Neural progenitor cell (in vitro differentiated cells): ENCODE data around the gene WDPCP. TPM values are rescaled to one million over a fixed set of nuclear protein-coding genes. Genes with fewer than 3 reads are reported as not detected.

Experiments used
- DNase-seq: peaks from one replicate; pipeline ENCODE4 v3.0.0-alpha.2; 2016; ENCODE audit warnings: low spot score
- H2AFZ ChIP-seq: fragments of 200-600 bp; sonication (generic); replicated peaks from 2 replicates; pipeline ENCODE4 v1.6.1; 2016; ENCODE audit warnings: antibody characterized with exemption
- H3F3A ChIP-seq: fragments of 200-600 bp; sonication (generic); 2 replicates; pipeline ENCODE4 v1.6.1; 2016; ENCODE audit warnings: antibody characterized with exemption, low read depth
- H3K27ac ChIP-seq: fragments of 200-600 bp; sonication (generic); 2 replicates; pipeline ENCODE4 v1.5.1; 2016; ENCODE audit warnings: mild to moderate bottlenecking
- H3K27me3 ChIP-seq: fragments of 200-600 bp; sonication (generic); 2 replicates; pipeline ENCODE4 v1.6.1; 2016; ENCODE audit warnings: mild to moderate bottlenecking, moderate library complexity
- H3K36me3 ChIP-seq: fragments of 200-600 bp; sonication (generic); 2 replicates; pipeline ENCODE4 v1.5.1; 2016
- H3K4me1 ChIP-seq: fragments of 200-600 bp; sonication (generic); 2 replicates; pipeline ENCODE4 v1.6.1; 2016; ENCODE audit warnings: mixed run types
- H3K4me2 ChIP-seq: fragments of 200-600 bp; sonication (generic); 2 replicates; pipeline ENCODE4 v1.6.1; 2016
- H3K4me3 ChIP-seq: fragments of 200-600 bp; sonication (generic); 2 replicates; pipeline ENCODE4 v1.5.1; 2016
- H3K79me2 ChIP-seq: fragments of 200-600 bp; sonication (generic); 2 replicates; pipeline ENCODE4 v1.6.1; 2016; ENCODE audit warnings: low read depth
- H3K9ac ChIP-seq: fragments of 200-600 bp; sonication (generic); 2 replicates; pipeline ENCODE4 v1.6.1; 2016
- H3K9me3 ChIP-seq: fragments of 200-600 bp; sonication (generic); 2 replicates; pipeline ENCODE4 v1.5.1; 2016; ENCODE audit warnings: low read depth
- H4K20me1 ChIP-seq: fragments of 200-600 bp; sonication (generic); 2 replicates; pipeline ENCODE4 v1.6.1; 2016; ENCODE audit warnings: low read depth
- H3K27ac Mint-ChIP-seq: 3 replicates; pipeline ENCODE4 v1.8.0; 2021; ENCODE audit warnings: mixed read lengths
- H3K27me3 Mint-ChIP-seq: 2 replicates; pipeline ENCODE4 v1.8.0; 2022; ENCODE audit warnings: low read depth, mild to moderate bottlenecking, inconsistent platforms, moderate library complexity, mixed read lengths; ENCODE audit not compliant: insufficient read depth
- H3K36me3 Mint-ChIP-seq: 3 replicates; pipeline ENCODE4 v1.8.0; 2021; ENCODE audit warnings: mixed read lengths
- H3K4me1 Mint-ChIP-seq: 3 replicates; pipeline ENCODE4 v1.8.0; 2021; ENCODE audit warnings: mixed read lengths
- H3K4me3 Mint-ChIP-seq: 3 replicates; pipeline ENCODE4 v1.8.0; 2021; ENCODE audit warnings: mild to moderate bottlenecking, moderate library complexity, mixed read lengths
- H3K9me3 Mint-ChIP-seq: 3 replicates; pipeline ENCODE4 v1.8.0; 2020; ENCODE audit warnings: mixed read lengths
- CTCF ChIP-seq: fragments of 200-600 bp; sonication (generic); IDR thresholded peaks from 2 replicates; pipeline ENCODE4 v1.5.1; 2017; ENCODE audit warnings: antibody characterized with exemption, mild to moderate bottlenecking
- EZH2 ChIP-seq: fragments of 200-600 bp; sonication (generic); IDR thresholded peaks from 2 replicates; pipeline ENCODE4 v1.6.1; 2017; ENCODE audit warnings: antibody characterized with exemption, mild to moderate bottlenecking, moderate library complexity
- EZH2phosphoT487 ChIP-seq: fragments of 200-600 bp; sonication (generic); IDR thresholded peaks from 2 replicates; pipeline ENCODE4 v1.6.1; 2017; ENCODE audit warnings: antibody characterized with exemption
- total RNA-seq: library from RNA; depleted of rRNA; stranded (reverse); fragments of >200 nt; gene quantifications from 2 replicates; pipeline ENCODE4 v1.2.3, GENCODE V29; 2015; ENCODE audit warnings: low replicate concordance

The WDPCP gene
- total RNA-seq, 1 donor from 2014 or later, result 11.4 TPM

GRCh38 chr2:63572001-63572400, 16.3 kb downstream of the WDPCP start:
- no peak for DNase-seq
- Mint-ChIP-seq H3K36me3 (no peaks in the 10 kb centered on the region), H3K4me1 (peaks cover 4% of the 10 kb centered on the region), H3K27me3 (peaks cover 2% of the 10 kb centered on the region), H3K4me3 (no peak overlapping the region), H3K27ac (no peak overlapping the region), H3K9me3 (peaks cover 8% of the 10 kb centered on the region)
- H3K4me1 ChIP-seq, result no peaks in the 10 kb centered on the region
- H3K27me3 ChIP-seq, result no peaks in the 10 kb centered on the region
- H2AFZ ChIP-seq, result no peak overlapping the region
- H3K4me2 ChIP-seq, result no peak overlapping the region
- TF ChIP-seq CTCF (no peak), EZH2phosphoT487 (no peak), EZH2 (no peak)
- no peaks in the 10 kb centered on the region for H4K20me1 ChIP-seq
- H3K27ac ChIP-seq, result no peak overlapping the region
- no peaks in the 10 kb centered on the region for H3K36me3 ChIP-seq
- peaks cover 8% of the 10 kb centered on the region for H3F3A ChIP-seq
- H3K9ac ChIP-seq, result no peak overlapping the region
- H3K79me2 ChIP-seq, result peaks cover 1% of the 10 kb centered on the region
- H3K4me3 ChIP-seq, result no peak overlapping the region
- peaks cover 4% of the 10 kb centered on the region for H3K9me3 ChIP-seq

- Histone ChIP-seq H3K27me3 (no peaks in the 10 kb centered on the region), H4K20me1 (no peaks in the 10 kb centered on the region), H3K27ac (no peak overlapping the region), H3K9me3 (peaks cover 4% of the 10 kb centered on the region), H3K4me2 (no peak overlapping the region), H3F3A (peaks cover 8% of the 10 kb centered on the region), H3K4me3 (no peak overlapping the region), H2AFZ (no peak overlapping the region), H3K4me1 (no peaks in the 10 kb centered on the region), H3K79me2 (no peaks in the 10 kb centered on the region), H3K9ac (no peak overlapping the region), H3K36me3 (no peaks in the 10 kb centered on the region)
- H3K9me3 Mint-ChIP-seq, result peaks cover 9% of the 10 kb centered on the region
- H3K4me1 Mint-ChIP-seq, result peaks cover 4% of the 10 kb centered on the region
- no peak overlapping the region for H3K27ac Mint-ChIP-seq
- peaks cover 2% of the 10 kb centered on the region for H3K27me3 Mint-ChIP-seq
- H3K36me3 Mint-ChIP-seq, result no peaks in the 10 kb centered on the region
- DNase-seq, result no peak
- H3K4me3 Mint-ChIP-seq, result no peak overlapping the region
- TF ChIP-seq EZH2, result no peak
- TF ChIP-seq CTCF, result no peak
Observed at GRCh38 chr2:63571291-63571690, 17.0 kb downstream of the WDPCP start.

GRCh38 chr2:63569740-63570139, 18.5 kb downstream of the WDPCP start:
- Histone ChIP-seq H3K79me2 (no peaks in the 10 kb centered on the region), H3K9me3 (peaks cover 4% of the 10 kb centered on the region)
- peaks cover 9% of the 10 kb centered on the region for H3K9me3 Mint-ChIP-seq

More at GRCh38 chr2:63569740-63570139, 18.5 kb downstream of the WDPCP start:
- no peaks in the 10 kb centered on the region for H4K20me1 ChIP-seq
- TF ChIP-seq CTCF (no peak), EZH2phosphoT487 (no peak)
- H3K9ac ChIP-seq, result no peak overlapping the region
- H3K4me3 ChIP-seq, result no peak overlapping the region
- no peak overlapping the region for H3K27ac ChIP-seq
- H3K4me1 ChIP-seq, result no peaks in the 10 kb centered on the region
- Mint-ChIP-seq H3K4me1 (peaks cover 4% of the 10 kb centered on the region), H3K27me3 (peaks cover 2% of the 10 kb centered on the region), H3K27ac (no peak overlapping the region), H3K36me3 (no peaks in the 10 kb centered on the region), H3K4me3 (no peak overlapping the region)
- H3F3A ChIP-seq, result peaks cover 4% of the 10 kb centered on the region
- H3K27me3 ChIP-seq, result no peaks in the 10 kb centered on the region
- no peak overlapping the region for H2AFZ ChIP-seq
- no peak overlapping the region for H3K4me2 ChIP-seq
- no peak for DNase-seq
- H3K36me3 ChIP-seq, result no peaks in the 10 kb centered on the region
